ENCODE measurements around the gene BPIFB3.

Gene BPIFB3, protein sequence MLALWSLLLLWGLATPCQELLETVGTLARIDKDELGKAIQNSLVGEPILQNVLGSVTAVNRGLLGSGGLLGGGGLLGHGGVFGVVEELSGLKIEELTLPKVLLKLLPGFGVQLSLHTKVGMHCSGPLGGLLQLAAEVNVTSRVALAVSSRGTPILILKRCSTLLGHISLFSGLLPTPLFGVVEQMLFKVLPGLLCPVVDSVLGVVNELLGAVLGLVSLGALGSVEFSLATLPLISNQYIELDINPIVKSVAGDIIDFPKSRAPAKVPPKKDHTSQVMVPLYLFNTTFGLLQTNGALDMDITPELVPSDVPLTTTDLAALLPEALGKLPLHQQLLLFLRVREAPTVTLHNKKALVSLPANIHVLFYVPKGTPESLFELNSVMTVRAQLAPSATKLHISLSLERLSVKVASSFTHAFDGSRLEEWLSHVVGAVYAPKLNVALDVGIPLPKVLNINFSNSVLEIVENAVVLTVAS

GRCh38 chr20:33053291-33054106, at the start of gene BPIFB3:
BPIFB3 (plus strand) TSS chr20:33053903; CDS start chr20:33055436, 1,533 bp downstream.
- DNase-seq (ENCODE audit: low spot score), result no peak

- DNase-seq (ENCODE audit: low spot score), result no peak
These were observed 49.5 kb upstream of the BPIFB3 start, which contains the start of gene SUN5 for GRCh38 chr20:33004141-33004751. SUN5 (minus strand) TSS chr20:33004433; CDS start chr20:33004340, 93 bp downstream.

DNA sequence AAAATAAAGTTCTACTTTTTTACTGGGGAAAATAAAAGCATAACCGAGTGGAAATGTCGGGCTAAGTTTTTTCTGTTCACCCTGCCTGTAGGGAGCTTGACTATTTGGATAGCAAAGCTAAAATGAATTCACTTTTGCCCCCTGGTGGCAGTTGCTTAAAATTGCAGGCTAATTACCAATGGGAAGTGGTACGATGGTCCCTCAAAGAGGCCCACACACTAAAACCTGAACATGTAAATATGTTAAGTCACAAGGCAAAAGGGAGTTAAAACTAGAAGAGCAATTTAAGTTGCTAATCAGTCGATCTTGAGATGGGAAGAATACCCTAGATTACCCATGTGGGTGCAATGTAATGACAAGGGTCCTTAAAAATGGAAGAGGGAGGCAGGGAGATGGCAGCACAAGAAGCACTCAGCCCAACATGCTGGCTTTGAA, 48.6 kb upstream of the BPIFB3 start:
- DNase-seq (ENCODE audit: low spot score), result no peak

GRCh38 chr20:33005908-33006775, 47.6 kb upstream of the BPIFB3 start:
- DNase-seq (ENCODE audit: low spot score), result no peak

DNA sequence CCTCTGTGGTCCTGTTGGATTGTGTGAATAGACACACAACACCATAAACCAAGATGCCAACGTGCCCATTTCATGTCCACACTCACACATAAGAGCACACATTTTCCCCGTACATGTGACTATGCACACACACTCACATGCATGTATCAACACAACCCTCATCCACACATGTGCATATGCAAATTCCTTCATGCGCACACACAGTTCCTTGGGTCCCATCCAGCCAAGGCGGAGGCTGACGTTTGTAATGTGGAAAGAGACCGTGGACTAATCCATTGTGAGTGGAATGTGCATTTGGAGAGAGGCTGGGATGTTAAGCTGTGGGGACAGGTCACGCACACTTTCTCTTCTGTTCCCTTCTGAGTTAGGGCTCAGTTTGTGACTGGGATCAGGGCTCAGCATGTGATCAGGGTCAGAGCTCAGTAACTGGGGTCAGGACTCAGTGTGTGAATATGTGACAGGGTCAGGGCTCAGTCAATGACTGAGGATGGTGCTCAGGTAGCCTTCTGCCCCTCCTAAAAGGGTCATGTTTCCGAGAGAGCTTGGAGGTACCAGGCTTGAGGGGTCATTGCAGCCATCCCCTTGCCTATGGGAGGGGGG, 46.8 kb upstream of the BPIFB3 start:
- DNase-seq (ENCODE audit: low spot score), result no peak

DNA sequence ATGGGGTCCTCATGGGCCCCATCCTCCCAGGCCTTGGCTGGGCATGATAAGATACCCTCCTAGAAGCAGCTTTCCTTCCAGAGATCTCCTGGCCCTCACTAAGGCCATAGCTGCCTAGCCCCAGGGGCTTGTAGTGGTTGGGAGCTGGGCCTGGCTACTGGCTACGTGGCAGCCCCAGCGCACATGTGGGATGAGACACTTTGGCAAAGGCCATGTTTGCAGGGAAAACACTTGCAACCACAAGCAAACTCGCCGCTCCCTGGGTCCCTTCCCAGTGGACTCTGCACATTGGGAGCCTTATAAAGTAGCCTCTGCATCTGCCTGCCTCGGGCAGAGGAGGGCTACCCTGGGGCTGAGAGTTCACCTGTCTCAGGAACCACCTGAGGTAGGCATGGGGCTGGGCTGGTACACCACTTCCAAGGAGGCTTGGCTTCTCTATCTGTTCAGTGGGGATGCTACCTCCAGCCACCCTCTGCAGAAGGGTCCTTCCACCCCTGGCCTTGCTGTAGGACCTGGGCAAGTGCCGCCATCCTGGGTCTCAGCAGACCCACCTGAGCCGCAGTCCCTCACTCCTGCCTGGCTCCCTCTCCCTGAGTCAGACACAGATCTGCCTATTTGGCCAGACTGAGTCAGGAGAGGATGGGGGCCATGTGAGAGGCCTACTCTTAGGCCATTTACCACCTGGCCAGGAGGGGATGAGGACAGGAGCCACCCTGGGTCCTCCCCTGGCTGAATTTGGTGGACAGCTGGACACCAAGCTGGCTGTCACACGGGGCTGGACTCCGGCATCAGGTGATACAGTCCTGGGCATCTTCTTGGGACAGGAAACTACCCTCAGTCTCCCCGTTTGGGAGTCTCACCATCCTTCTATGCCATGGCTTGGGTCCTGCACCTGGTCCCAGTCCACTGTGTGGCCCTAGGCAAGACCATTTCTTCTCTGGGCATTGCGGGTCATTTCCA, 46.0 kb upstream of the BPIFB3 start, which contains the start of gene BPIFB2:
Gene BPIFB2, plus strand, starts transcription at position 329 of the 960 bp plus-strand sequence. CDS start 871 bp downstream, outside the sequence.
- no peak for DNase-seq (ENCODE audit: low spot score)

GRCh38 chr20:33008336-33009213, 45.1 kb upstream of the BPIFB3 start:
- no peak for DNase-seq (ENCODE audit: low spot score)

DNA sequence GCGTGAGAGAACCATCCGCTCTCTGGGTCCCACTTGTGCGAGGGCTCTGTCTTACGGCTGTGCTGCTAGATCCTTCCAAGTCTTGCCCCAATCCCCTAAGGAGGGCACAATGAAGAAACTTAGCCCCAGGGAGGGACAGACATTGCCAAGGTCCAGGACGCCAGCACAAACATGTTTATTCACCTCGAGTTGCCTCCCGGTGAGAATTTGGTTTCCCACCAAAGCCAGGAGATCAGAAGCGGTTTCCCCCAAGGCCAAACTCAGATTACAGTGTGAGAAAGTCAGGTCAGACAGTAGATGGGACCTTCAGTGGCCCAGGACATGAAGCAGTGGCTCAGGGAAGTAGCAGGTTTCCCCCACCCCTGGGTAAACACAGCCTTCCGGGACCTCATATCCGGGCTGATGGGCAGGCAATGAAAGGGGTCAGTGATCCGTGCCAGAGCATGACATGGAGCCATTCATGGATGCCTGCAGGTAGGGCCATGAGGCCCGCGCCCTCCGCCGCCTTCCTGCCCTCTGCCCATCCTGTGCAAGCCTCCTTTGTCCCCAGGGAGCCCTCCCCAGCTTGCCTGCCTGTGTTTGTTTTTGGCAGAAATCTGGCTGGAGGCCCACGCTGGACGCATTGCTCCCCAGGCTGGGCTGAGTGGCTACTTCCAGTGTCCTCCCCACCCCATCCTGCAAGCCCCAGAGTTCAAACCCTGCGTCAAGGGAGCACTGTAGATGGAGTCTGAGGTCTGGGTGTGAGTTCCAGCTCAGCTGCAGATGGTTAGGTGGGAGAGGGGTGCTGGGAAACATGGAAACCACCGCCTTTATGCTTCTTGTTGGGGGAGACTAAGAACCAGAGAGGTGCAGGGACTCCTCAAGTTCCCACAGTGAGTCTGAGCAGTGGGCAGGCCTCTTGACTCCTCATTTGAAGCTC, 44.2 kb upstream of the BPIFB3 start:
- no peak for DNase-seq (ENCODE audit: low spot score)

- no peak for DNase-seq (ENCODE audit: low spot score)
These were observed 43.6 kb upstream of the BPIFB3 start for GRCh38 chr20:33010133-33010504.

GRCh38 chr20:33010674-33011449, 42.8 kb upstream of the BPIFB3 start:
- no peak for DNase-seq (ENCODE audit: low spot score)

GRCh38 chr20:33012327-33013189, 41.1 kb upstream of the BPIFB3 start:
- no peak for DNase-seq (ENCODE audit: low spot score)

DNA sequence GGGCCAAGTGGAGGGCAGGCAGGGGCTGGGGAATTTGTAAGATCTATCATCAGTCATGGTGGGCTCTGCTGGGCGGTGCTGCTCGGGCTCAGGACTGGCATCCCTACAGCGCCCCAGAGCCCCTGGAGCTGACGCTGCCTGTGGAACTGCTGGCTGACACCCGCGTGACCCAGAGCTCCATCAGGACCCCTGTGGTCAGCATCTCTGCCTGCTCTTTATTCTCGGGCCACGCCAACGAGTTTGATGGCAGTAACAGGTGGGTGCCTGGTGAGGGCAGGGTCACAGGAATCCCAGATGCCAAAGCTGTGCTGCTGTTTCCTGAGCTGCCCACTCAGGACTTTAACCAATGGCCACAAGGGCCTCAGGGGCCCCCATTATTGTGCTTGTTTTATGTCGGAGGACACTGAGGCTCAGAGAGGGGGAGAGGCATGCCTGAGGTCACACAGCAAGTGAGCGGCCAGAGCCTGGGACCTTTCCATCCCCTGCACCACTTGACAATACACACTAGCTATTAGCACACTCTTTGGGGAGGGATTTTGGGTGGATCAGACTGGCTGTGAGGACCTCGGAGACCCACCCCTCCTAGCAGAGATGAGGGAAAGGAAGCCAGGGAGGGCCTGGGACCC, 39.9 kb upstream of the BPIFB3 start:
- DNase-seq (ENCODE audit: low spot score), result no peak

- DNase-seq (ENCODE audit: low spot score), result no peak
These were observed 39.2 kb upstream of the BPIFB3 start for GRCh38 chr20:33014336-33015113.

DNA sequence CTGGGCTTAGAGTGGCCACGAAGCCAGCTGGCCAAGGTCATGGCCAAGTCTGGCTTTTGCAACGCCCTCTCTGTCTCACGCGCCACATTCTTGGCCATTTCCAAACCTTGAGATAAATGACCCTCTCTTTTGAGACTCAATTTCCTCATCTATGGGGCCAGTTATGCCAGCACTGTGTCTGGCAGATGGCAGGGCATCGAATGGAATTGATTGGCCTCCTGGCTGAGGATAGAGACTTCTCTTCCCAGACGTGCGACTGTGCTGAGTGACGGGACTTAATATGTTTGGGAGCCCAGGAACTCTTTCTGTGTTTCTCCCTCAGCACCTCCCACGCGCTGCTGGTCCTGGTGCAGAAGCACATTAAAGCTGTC, 38.6 kb upstream of the BPIFB3 start:
- DNase-seq (ENCODE audit: low spot score), result no peak
